ENCODE measurements around the gene TMTC3. TPM values are rescaled to one million over a fixed set of nuclear protein-coding genes. Genes with fewer than 3 reads are reported as not detected.
A peak's percentile ranks its signal among the peaks of the same experiment; 100 is the strongest.

TMTC3 gene
- total RNA-seq, 4 donors from 2014 or later, result 4.1 to 12.1 (median 8.3) TPM

DNA sequence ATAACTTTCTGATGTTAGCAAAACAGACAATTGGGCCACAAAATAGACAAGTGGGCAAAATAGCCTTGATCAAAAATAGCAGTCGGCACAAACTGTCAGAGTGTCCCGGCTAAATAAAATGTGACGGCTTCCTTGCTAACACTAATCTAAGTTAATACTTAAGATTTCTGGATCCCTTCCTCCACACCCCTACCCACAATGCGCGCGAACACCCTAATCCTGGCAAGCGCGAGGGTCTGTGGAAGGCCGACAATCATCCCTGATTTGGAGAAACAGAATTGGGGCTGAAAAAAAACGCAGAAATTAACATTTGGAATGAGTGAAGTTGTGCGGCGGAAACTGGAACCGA lies 708 bp upstream of the TMTC3 start:
- H3K4me3 ChIP-seq, result peak overlapping the region; percentile 59 to 81 (median 73)
- H3K4me1 ChIP-seq, result peaks cover 0 to 42% (median 0%) of the 10 kb centered on the region in 4 donors
- TF ChIP-seq POLR2A (IDR thresholded peaks at IDR 0.05) (no peak), CTCF (IDR thresholded peaks at IDR 0.05) (no peak)
- H3K27me3 ChIP-seq, result no peaks in the 10 kb centered on the region
- H3K9me3 ChIP-seq, result no peaks in the 10 kb centered on the region
- H3K27ac ChIP-seq, result peak overlapping the region; percentile 60 to 85 (median 80)
- DNase-seq, result no peak
- no peaks in the 10 kb centered on the region for H3K36me3 ChIP-seq

- H3K27me3 ChIP-seq, result no peaks in the 10 kb centered on the region
- DNase-seq, result peak in 2 of 3 donors; percentile 48 to 61
- peak overlapping the region; percentile 59 to 81 (median 73) for H3K4me3 ChIP-seq
- no peaks in the 10 kb centered on the region for H3K9me3 ChIP-seq
- H3K27ac ChIP-seq, result peak overlapping the region; percentile 60 to 85 (median 80)
- H3K4me1 ChIP-seq, result peaks cover 0 to 42% (median 0%) of the 10 kb centered on the region in 4 donors
- TF ChIP-seq POLR2A (IDR thresholded peaks at IDR 0.05) (no peak), CTCF (IDR thresholded peaks at IDR 0.05) (no peak)
- no peaks in the 10 kb centered on the region for H3K36me3 ChIP-seq
These were observed 494 bp downstream of the TMTC3 start for GRCh38 chr12:88142610-88142991.

DNA sequence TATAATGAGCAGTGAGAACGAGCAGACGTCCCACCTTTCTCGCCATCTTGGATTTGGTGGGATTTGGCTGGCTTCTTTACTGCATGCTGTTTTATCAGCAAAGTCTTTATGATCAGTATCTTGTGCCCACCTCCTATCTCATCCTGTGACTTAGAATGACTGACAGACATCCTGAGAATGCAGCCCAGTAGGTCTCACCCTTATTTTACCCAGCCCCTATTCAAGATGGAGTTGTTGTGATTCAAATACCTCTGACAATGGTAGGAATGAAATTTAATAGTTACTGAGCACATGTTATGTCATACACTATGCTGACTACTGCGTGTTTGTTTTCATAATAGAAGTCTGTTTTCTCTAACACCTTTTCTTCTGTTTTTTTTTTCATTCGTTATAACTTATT lies 1.9 kb downstream of the TMTC3 start:
- peaks cover 0 to 42% (median 0%) of the 10 kb centered on the region in 4 donors for H3K4me1 ChIP-seq

DNA sequence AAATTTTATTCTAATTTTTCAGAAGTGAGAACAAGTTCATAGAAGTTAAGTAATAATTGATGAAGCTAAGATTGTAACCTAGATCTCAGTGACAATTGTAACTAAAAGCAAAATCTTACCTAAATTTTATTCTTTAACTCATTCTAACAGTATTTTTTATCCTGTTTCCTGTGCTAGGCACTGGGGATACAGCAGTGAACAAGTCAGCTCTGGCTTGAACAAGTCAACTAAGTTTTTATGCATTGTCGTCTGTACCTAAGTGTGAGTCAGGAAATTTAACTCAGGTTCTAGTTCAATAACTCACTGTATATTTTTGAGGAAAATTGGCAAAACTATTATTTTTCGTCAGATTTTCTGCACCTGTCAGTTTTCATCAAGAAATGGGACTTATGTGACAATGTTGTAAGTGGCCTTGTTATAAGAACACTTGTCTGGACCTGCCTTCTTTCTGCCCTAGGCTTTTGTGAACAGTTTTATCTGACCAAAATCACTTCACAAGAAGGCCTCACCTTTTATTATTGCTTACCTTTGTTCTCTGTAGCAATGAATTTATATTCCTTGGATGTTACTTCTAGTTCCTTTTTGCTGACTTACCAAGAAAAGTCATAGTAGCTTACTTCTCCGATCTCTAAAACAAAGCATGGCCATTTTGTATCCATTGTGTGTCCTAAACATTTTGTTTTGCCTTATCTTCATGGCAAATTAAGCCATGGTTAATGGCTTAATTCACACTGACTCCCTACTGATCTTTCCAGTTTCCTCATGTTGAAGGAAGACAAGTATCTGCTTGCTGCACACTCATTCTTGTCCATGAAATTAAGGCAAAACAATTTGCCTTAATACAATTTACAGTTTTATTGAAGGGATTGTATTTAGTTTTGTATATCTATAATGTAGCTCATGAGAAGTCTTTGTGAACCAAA lies 2.7 kb downstream of the TMTC3 start:
- Histone ChIP-seq H3K36me3 (no peaks in the 10 kb centered on the region), H3K27me3 (no peaks in the 10 kb centered on the region), H3K4me1 (peaks cover 0 to 42% (median 0%) of the 10 kb centered on the region in 4 donors), H3K27ac (no peak overlapping the region), H3K9me3 (no peaks in the 10 kb centered on the region), H3K4me3 (no peak overlapping the region)
- no peak for TF ChIP-seq CTCF (IDR thresholded peaks at IDR 0.05)
- no peak for TF ChIP-seq POLR2A (IDR thresholded peaks at IDR 0.05)
- no peak for DNase-seq

More for the DNA sequence above, 1.9 kb downstream of the TMTC3 start:
- Histone ChIP-seq H3K27ac (no peak overlapping the region), H3K4me3 (no peak overlapping the region), H3K9me3 (no peaks in the 10 kb centered on the region), H3K27me3 (no peaks in the 10 kb centered on the region), H3K36me3 (no peaks in the 10 kb centered on the region)
- DNase-seq, result no peak
- TF ChIP-seq POLR2A (IDR thresholded peaks at IDR 0.05) (no peak), CTCF (IDR thresholded peaks at IDR 0.05) (no peak)

- no peaks in the 10 kb centered on the region for H3K36me3 ChIP-seq
- H3K4me1 ChIP-seq, result peaks cover 0 to 42% (median 0%) of the 10 kb centered on the region in 4 donors
- TF ChIP-seq CTCF (IDR thresholded peaks at IDR 0.05), result no peak
- no peak for TF ChIP-seq POLR2A (IDR thresholded peaks at IDR 0.05)
- no peak for DNase-seq
- H3K4me3 ChIP-seq, result no peak overlapping the region
- H3K27me3 ChIP-seq, result no peaks in the 10 kb centered on the region
- no peak overlapping the region for H3K27ac ChIP-seq
- no peaks in the 10 kb centered on the region for H3K9me3 ChIP-seq
These were observed 3.7 kb downstream of the TMTC3 start for GRCh38 chr12:88145567-88146505.
